ENCODE data around the gene TRPM1.

GRCh38 chr15:30953731-30954378 lies 147.7 kb downstream of the TRPM1 start:
- TF ChIP-seq EP300 (IDR thresholded peaks at IDR 0.05) (no peak), CTCF (IDR thresholded peaks at IDR 0.05) (no peak), POLR2A (IDR thresholded peaks at IDR 0.05) (no peak)

All from gastroesophageal sphincter (tissue), 3 donors.